KMS-11 (cell line): Measurements from ENCODE around the gene SLC11A1.

Experiments
- H2AFZ ChIP-seq: fragments of 200-600 bp; sonication (generic); 2 replicates; pipeline ENCODE4 v1.6.1; 2016; ENCODE audit warnings: antibody characterized with exemption, mixed run types, low read depth
- H3K27ac ChIP-seq: fragments of 200-600 bp; sonication (generic); 2 replicates; pipeline ENCODE4 v1.6.1; 2016; ENCODE audit warnings: mild to moderate bottlenecking, mixed run types
- H3K27me3 ChIP-seq: fragments of 200-600 bp; sonication (generic); 2 replicates; pipeline ENCODE4 v1.6.1; 2017; ENCODE audit warnings: mild to moderate bottlenecking, low read depth, mixed run types, moderate library complexity; ENCODE audit not compliant: insufficient read depth
- H3K36me3 ChIP-seq: fragments of 200-600 bp; sonication (generic); 2 replicates; pipeline ENCODE4 v1.6.1; 2017; ENCODE audit warnings: mild to moderate bottlenecking, mixed run types; ENCODE audit not compliant: insufficient read depth
- H3K4me1 ChIP-seq: fragments of 200-600 bp; sonication (generic); 2 replicates; pipeline ENCODE4 v1.6.1; 2016; ENCODE audit warnings: mild to moderate bottlenecking, low read depth, mixed run types; ENCODE audit not compliant: poor library complexity, severe bottlenecking
- H3K4me2 ChIP-seq: fragments of 200-600 bp; sonication (generic); 2 replicates; pipeline ENCODE4 v1.7.0; 2016; ENCODE audit warnings: mild to moderate bottlenecking, mixed run types
- H3K4me3 ChIP-seq: fragments of 200-600 bp; sonication (generic); IDR thresholded peaks from 2 replicates; pipeline ENCODE4 v1.6.1; 2017; ENCODE audit warnings: low read depth, low read length, mixed read lengths; ENCODE audit not compliant: insufficient read depth
- H3K79me2 ChIP-seq: fragments of 200-600 bp; sonication (generic); 2 replicates; pipeline ENCODE4 v1.6.1; 2016; ENCODE audit warnings: low read depth, mixed run types; ENCODE audit not compliant: insufficient read depth
- H3K9ac ChIP-seq: fragments of 200-600 bp; sonication (generic); 2 replicates; pipeline ENCODE4 v1.6.1; 2016; ENCODE audit warnings: mild to moderate bottlenecking, mixed run types
- H4K20me1 ChIP-seq: fragments of 200-600 bp; sonication (generic); 2 replicates; pipeline ENCODE4 v1.6.1; 2016; ENCODE audit warnings: mild to moderate bottlenecking, mixed run types; ENCODE audit not compliant: insufficient read depth
- CTCF ChIP-seq: fragments of 200-600 bp; sonication (generic); conservative IDR thresholded peaks from 2 replicates; pipeline ENCODE4 v1.6.1; 2017; ENCODE audit warnings: low read depth, mild to moderate bottlenecking, antibody characterized with exemption, low read length, moderate library complexity, mixed read lengths

SLC11A1 gene

GRCh38 chr2:218367415-218368149 lies 14.5 kb upstream of the SLC11A1 start:
- H3K9ac ChIP-seq: no peak overlapping the region
- no peaks in the 10 kb centered on the region for H3K79me2 ChIP-seq
- no peaks in the 10 kb centered on the region for H3K4me1 ChIP-seq
- H3K4me2 ChIP-seq: no peak overlapping the region; the same call in 1 of the 2 replicates
- no peaks in the 10 kb centered on the region for H3K27me3 ChIP-seq
- no peak overlapping the region for H3K27ac ChIP-seq
- no peak overlapping the region for H3K4me3 ChIP-seq
- TF ChIP-seq CTCF: no peak
- no peaks in the 10 kb centered on the region for H3K36me3 ChIP-seq
- no peaks in the 10 kb centered on the region for H4K20me1 ChIP-seq
- no peak overlapping the region; the same call in 1 of the 2 replicates for H2AFZ ChIP-seq

- Histone ChIP-seq H3K27ac (no peak overlapping the region), H3K27me3 (no peaks in the 10 kb centered on the region), H3K4me1 (no peaks in the 10 kb centered on the region), H3K4me3 (no peak overlapping the region), H3K36me3 (no peaks in the 10 kb centered on the region), H4K20me1 (no peaks in the 10 kb centered on the region), H3K4me2 (no peak overlapping the region; the same call in 1 of the 2 replicates), H2AFZ (no peak overlapping the region; the same call in 1 of the 2 replicates), H3K9ac (no peak overlapping the region), H3K79me2 (no peaks in the 10 kb centered on the region)
- no peak for TF ChIP-seq CTCF
Measured at GRCh38 chr2:218368150-218368528, 13.9 kb upstream of the SLC11A1 start.

- H3K4me1 ChIP-seq: no peaks in the 10 kb centered on the region
- H3K4me3 ChIP-seq: no peak overlapping the region
- no peak overlapping the region for H3K9ac ChIP-seq
- no peaks in the 10 kb centered on the region for H3K27me3 ChIP-seq
- no peaks in the 10 kb centered on the region for H4K20me1 ChIP-seq
- no peaks in the 10 kb centered on the region for H3K36me3 ChIP-seq
- no peak overlapping the region for H2AFZ ChIP-seq
- no peaks in the 10 kb centered on the region for H3K79me2 ChIP-seq
- TF ChIP-seq CTCF: no peak
- no peak overlapping the region for H3K27ac ChIP-seq
- no peak overlapping the region for H3K4me2 ChIP-seq
Measured at GRCh38 chr2:218368621-218369153, 13.4 kb upstream of the SLC11A1 start.

GRCh38 chr2:218369330-218369729 lies 12.7 kb upstream of the SLC11A1 start:
- Histone ChIP-seq H2AFZ (no peak overlapping the region), H3K27me3 (no peaks in the 10 kb centered on the region), H3K9ac (no peak overlapping the region), H3K4me2 (no peak overlapping the region), H3K4me3 (no peak overlapping the region), H3K79me2 (no peaks in the 10 kb centered on the region), H3K36me3 (no peaks in the 10 kb centered on the region), H3K27ac (no peak overlapping the region), H3K4me1 (no peaks in the 10 kb centered on the region), H4K20me1 (no peaks in the 10 kb centered on the region)
- no peak for TF ChIP-seq CTCF
